ENCODE results near the gene PHLDB1. TPM values are rescaled to one million over a fixed set of nuclear protein-coding genes. Genes with fewer than 3 reads are reported as not detected.

PHLDB1 gene
- total and polyA plus RNA-seq, 5 experiments from 2014 or later = 0.07 to 4.1 (median 1.7) TPM; not detected in 1

- POLR2A ChIA-PET = interaction anchor here (0.5 kb wide), 1 partner anchor 119 kb away, joined by 3 read pairs; no protein-coding TSS in a partner anchor
- Mint-ChIP-seq H3K9me3 (no peaks in the 10 kb centered on the region), H3K27me3 (no peaks in the 10 kb centered on the region), H3K27ac (no peak overlapping the region), H3K4me3 (no peak overlapping the region), H3K4me1 (peaks cover 0 to 10% (median 8%) of the 10 kb centered on the region in 4 donors), H3K36me3 (no peaks in the 10 kb centered on the region)
- ATAC-seq (no peak), DNase-seq (no peak)
These were observed 53.4 kb downstream of the PHLDB1 start for GRCh38 chr11:118660681-118661424.

GRCh38 chr11:118661425-118662301, 54.2 kb downstream of the PHLDB1 start:
- no peaks in the 10 kb centered on the region for H3K27me3 Mint-ChIP-seq
- no peaks in the 10 kb centered on the region for H3K36me3 Mint-ChIP-seq
- no peak for ATAC-seq
- DNase-seq = no peak
- POLR2A ChIA-PET = no interaction called here
- H3K4me1 Mint-ChIP-seq = peaks cover 2 to 16% (median 10%) of the 10 kb centered on the region in 4 donors
- no peak overlapping the region for H3K4me3 Mint-ChIP-seq
- H3K27ac Mint-ChIP-seq = no peak overlapping the region
- no peaks in the 10 kb centered on the region for H3K9me3 Mint-ChIP-seq

GRCh38 chr11:118662401-118663271, 55.2 kb downstream of the PHLDB1 start:
- ATAC-seq (no peak), DNase-seq (no peak)
- Mint-ChIP-seq H3K27me3 (no peaks in the 10 kb centered on the region), H3K27ac (peak overlapping the region in 1 of 10 donors; percentile 38), H3K36me3 (no peaks in the 10 kb centered on the region), H3K9me3 (no peaks in the 10 kb centered on the region), H3K4me3 (no peak overlapping the region), H3K4me1 (peaks cover 2 to 16% (median 10%) of the 10 kb centered on the region in 4 donors)
- POLR2A ChIA-PET = interaction anchor here (0.8 kb wide), 1 partner anchor 20 kb away, joined by 3 read pairs; no protein-coding TSS in a partner anchor

GRCh38 chr11:118663381-118663780, 56.0 kb downstream of the PHLDB1 start:
- peaks cover 2 to 16% (median 10%) of the 10 kb centered on the region in 4 donors for H3K4me1 Mint-ChIP-seq
- POLR2A ChIA-PET = interaction anchor here (0.8 kb wide), 1 partner anchor 19 kb away, joined by 3 read pairs; no protein-coding TSS in a partner anchor
- no peak overlapping the region for H3K27ac Mint-ChIP-seq
- H3K4me3 Mint-ChIP-seq = no peak overlapping the region
- H3K27me3 Mint-ChIP-seq = no peaks in the 10 kb centered on the region
- H3K9me3 Mint-ChIP-seq = no peaks in the 10 kb centered on the region
- ATAC-seq (no peak), DNase-seq (no peak)
- no peaks in the 10 kb centered on the region for H3K36me3 Mint-ChIP-seq

- DNase-seq = no peak
- POLR2A ChIA-PET = no interaction called here
These were observed 56.5 kb downstream of the PHLDB1 start for GRCh38 chr11:118663902-118664301.

GRCh38 chr11:118666371-118666770, 59.0 kb downstream of the PHLDB1 start:
- no peak overlapping the region for H3K4me3 Mint-ChIP-seq
- ATAC-seq = peak in 1 of 2 donors; percentile 35
- peaks cover 0 to 5% (median 3%) of the 10 kb centered on the region in 4 donors for H3K4me1 Mint-ChIP-seq
- no peak for DNase-seq
- POLR2A ChIA-PET = interaction anchor here (0.5 to 1.3 kb wide), 6 partner anchors 18 to 352 kb away, joined by 3 to 4 read pairs (median 3); partner anchors contain the start of genes DDX6, RPS25 and TRAPPC4
- H3K27me3 Mint-ChIP-seq = peaks cover 0 to 5% (median 0%) of the 10 kb centered on the region in 5 donors
- H3K36me3 Mint-ChIP-seq = peaks cover 0 to 8% (median 0%) of the 10 kb centered on the region in 3 donors
- H3K9me3 Mint-ChIP-seq = peaks cover under 1 to 14% (median 10%) of the 10 kb centered on the region in 9 donors
- peak overlapping the region in 1 of 10 donors; percentile 27 for H3K27ac Mint-ChIP-seq

More at GRCh38 chr11:118663902-118664301, 56.5 kb downstream of the PHLDB1 start:
- no peaks in the 10 kb centered on the region for H3K9me3 Mint-ChIP-seq
- no peaks in the 10 kb centered on the region for H3K27me3 Mint-ChIP-seq
- no peak overlapping the region for H3K27ac Mint-ChIP-seq
- H3K4me3 Mint-ChIP-seq = no peak overlapping the region
- no peak for ATAC-seq
- H3K4me1 Mint-ChIP-seq = peaks cover 2 to 16% (median 10%) of the 10 kb centered on the region in 4 donors
- H3K36me3 Mint-ChIP-seq = no peaks in the 10 kb centered on the region

GRCh38 chr11:118670063-118670462, 62.6 kb downstream of the PHLDB1 start:
- Mint-ChIP-seq H3K4me1 (peaks cover 0 to 5% (median 3%) of the 10 kb centered on the region in 4 donors), H3K27me3 (peaks cover 0 to 9% (median 0%) of the 10 kb centered on the region in 5 donors), H3K36me3 (peaks cover 0 to 11% (median 0%) of the 10 kb centered on the region in 3 donors), H3K27ac (no peak overlapping the region), H3K4me3 (no peak overlapping the region), H3K9me3 (peaks cover 2 to 20% (median 15%) of the 10 kb centered on the region in 9 donors)
- ATAC-seq (no peak), DNase-seq (no peak)
- POLR2A ChIA-PET = interaction anchor here (0.6 kb wide), 1 partner anchor 527 kb away, joined by 4 read pairs; no protein-coding TSS in a partner anchor

- Mint-ChIP-seq H3K4me1 (peaks cover 0 to 3% (median 3%) of the 10 kb centered on the region in 4 donors), H3K4me3 (no peak overlapping the region), H3K36me3 (peaks cover 0 to 11% (median 0%) of the 10 kb centered on the region in 3 donors), H3K27me3 (peaks cover 0 to 9% (median 0%) of the 10 kb centered on the region in 5 donors), H3K27ac (no peak overlapping the region), H3K9me3 (peaks cover 2 to 20% (median 15%) of the 10 kb centered on the region in 9 donors)
- POLR2A ChIA-PET = interaction anchor here (1.0 kb wide), 1 partner anchor 17 kb away, joined by 3 read pairs; no protein-coding TSS in a partner anchor
- ATAC-seq (no peak), DNase-seq (no peak)
These were observed 63.8 kb downstream of the PHLDB1 start for GRCh38 chr11:118671254-118671653.

GRCh38 chr11:118672846-118673245, 65.4 kb downstream of the PHLDB1 start:
- peaks cover 0 to 11% (median 5%) of the 10 kb centered on the region in 3 donors for H3K36me3 Mint-ChIP-seq
- POLR2A ChIA-PET = no interaction called here
- H3K27me3 Mint-ChIP-seq = peaks cover 0 to 9% (median 0%) of the 10 kb centered on the region in 5 donors
- H3K9me3 Mint-ChIP-seq = peaks cover 4 to 24% (median 15%) of the 10 kb centered on the region in 9 donors
- no peak overlapping the region for H3K4me3 Mint-ChIP-seq
- ATAC-seq = no peak
- H3K27ac Mint-ChIP-seq = no peak overlapping the region
- no peak for DNase-seq
- H3K4me1 Mint-ChIP-seq = no peaks in the 10 kb centered on the region

GRCh38 chr11:118673361-118674081, 66.1 kb downstream of the PHLDB1 start:
- no peak overlapping the region for H3K27ac Mint-ChIP-seq
- H3K9me3 Mint-ChIP-seq = peaks cover 4 to 24% (median 15%) of the 10 kb centered on the region in 9 donors
- no peaks in the 10 kb centered on the region for H3K4me1 Mint-ChIP-seq
- H3K36me3 Mint-ChIP-seq = peaks cover 0 to 11% (median 5%) of the 10 kb centered on the region in 3 donors
- POLR2A ChIA-PET = no interaction called here
- ATAC-seq = no peak
- peaks cover 0 to 9% (median 0%) of the 10 kb centered on the region in 5 donors for H3K27me3 Mint-ChIP-seq
- no peak for DNase-seq
- H3K4me3 Mint-ChIP-seq = no peak overlapping the region

- Mint-ChIP-seq H3K27me3 (peaks cover 0 to 9% (median 0%) of the 10 kb centered on the region in 5 donors), H3K4me1 (no peaks in the 10 kb centered on the region), H3K36me3 (peaks cover 0 to 11% (median 5%) of the 10 kb centered on the region in 3 donors), H3K27ac (no peak overlapping the region), H3K4me3 (no peak overlapping the region), H3K9me3 (peaks cover 4 to 24% (median 15%) of the 10 kb centered on the region in 9 donors)
- POLR2A ChIA-PET = no interaction called here
- no peak for DNase-seq
- no peak for ATAC-seq
These were observed 66.6 kb downstream of the PHLDB1 start for GRCh38 chr11:118674082-118674435.

Data from naive thymus-derived CD8-positive, alpha-beta T cell (primary cell).